IPS-15b (cell line): ENCODE measurements around the gene ZNF330.

ENCODE experiments used
- H3K27me3 ChIP-seq: one replicate; pipeline ENCODE4 v1.6.1; 2013; ENCODE audit warnings: low read length; ENCODE audit not compliant: control insufficient read depth, insufficient read depth
- H3K36me3 ChIP-seq: one replicate; pipeline ENCODE4 v1.6.1; 2013; ENCODE audit warnings: low read length; ENCODE audit not compliant: control insufficient read depth, insufficient read depth
- H3K4me1 ChIP-seq: one replicate; pipeline ENCODE4 v1.6.1; 2013; ENCODE audit warnings: mild to moderate bottlenecking, low read length; ENCODE audit not compliant: control insufficient read depth, insufficient read depth
- H3K4me3 ChIP-seq: one replicate; pipeline ENCODE4 v1.5.1; 2013; ENCODE audit warnings: low read depth, low read length
- H3K9ac ChIP-seq: one replicate; pipeline ENCODE4 v1.6.1; 2013; ENCODE audit warnings: low read depth, mild to moderate bottlenecking, low read length
- H3K9me3 ChIP-seq: one replicate; pipeline ENCODE4 v1.6.1; 2013; ENCODE audit warnings: mild to moderate bottlenecking, low read length; ENCODE audit not compliant: control insufficient read depth, insufficient read depth

The ZNF330 gene

GRCh38 chr4:141283152-141283551, 62.5 kb downstream of the ZNF330 start:
- H3K4me1 ChIP-seq = no peaks in the 10 kb centered on the region
- no peaks in the 10 kb centered on the region for H3K27me3 ChIP-seq
- H3K9me3 ChIP-seq = no peaks in the 10 kb centered on the region
- H3K9ac ChIP-seq = no peak overlapping the region
- no peak overlapping the region for H3K4me3 ChIP-seq
- no peaks in the 10 kb centered on the region for H3K36me3 ChIP-seq

GRCh38 chr4:141283563-141283962, 62.9 kb downstream of the ZNF330 start:
- no peaks in the 10 kb centered on the region for H3K4me1 ChIP-seq
- no peaks in the 10 kb centered on the region for H3K36me3 ChIP-seq
- H3K9ac ChIP-seq = no peak overlapping the region
- H3K4me3 ChIP-seq = no peak overlapping the region
- H3K27me3 ChIP-seq = no peaks in the 10 kb centered on the region
- H3K9me3 ChIP-seq = no peaks in the 10 kb centered on the region
